Mesenteric fat pad (tissue), 1 donor: ENCODE measurements around the gene STK40. TPM values are rescaled to one million over a fixed set of nuclear protein-coding genes. Genes with fewer than 3 reads are reported as not detected.

Experiments
- DNase-seq: peaks from one replicate; pipeline ENCODE4 v3.0.0-alpha.2; 2020; ENCODE audit warnings: low spot score
- total RNA-seq: library from RNA; stranded (reverse); fragmentation: NEBNext Ultra II Directional; extraction: Animal tissue kit (Norgen Biotek cat#: 25700); gene quantifications from one replicate; pipeline ENCODE4 v1.2.1, GENCODE V29; 2021
- donor health status: DM: yes; HTN: yes; CAD: no.

STK40 gene
- total RNA-seq, 1 donor from 2014 or later: 84.0 TPM

GRCh38 chr1:36398370-36398977 lies 12.8 kb upstream of the STK40 start:
- no peak for DNase-seq

GRCh38 chr1:36397378-36398230 lies 11.9 kb upstream of the STK40 start, which contains the start of gene LSM10:
LSM10 (minus strand) TSS chr1:36397908; CDS start chr1:36394129, 3,779 bp downstream.
- peak; percentile 98 for DNase-seq

GRCh38 chr1:36397083-36397377 lies 11.3 kb upstream of the STK40 start:
- no peak for DNase-seq

GRCh38 chr1:36396359-36396758 lies 10.6 kb upstream of the STK40 start:
- no peak for DNase-seq

- no peak for DNase-seq
Measured at GRCh38 chr1:36393686-36394085, 8.0 kb upstream of the STK40 start.

GRCh38 chr1:36392836-36393235 lies 7.1 kb upstream of the STK40 start:
- no peak for DNase-seq

- DNase-seq: no peak
Measured at GRCh38 chr1:36391271-36391670, 5.5 kb upstream of the STK40 start.

GRCh38 chr1:36390411-36390810 lies 4.7 kb upstream of the STK40 start:
- DNase-seq: no peak

- DNase-seq: no peak
Measured at GRCh38 chr1:36389999-36390398, 4.3 kb upstream of the STK40 start.

- DNase-seq: no peak
Measured at GRCh38 chr1:36389261-36389660, 3.5 kb upstream of the STK40 start.

- DNase-seq: no peak
Measured at GRCh38 chr1:36387141-36387949, 1.6 kb upstream of the STK40 start.

GRCh38 chr1:36386265-36387140 lies 779 bp upstream of the STK40 start:
- peak; percentile 94 for DNase-seq

GRCh38 chr1:36384542-36385409 lies 948 bp downstream of the STK40 start:
- DNase-seq: no peak

- DNase-seq: no peak
Measured at GRCh38 chr1:36383240-36383639, 2.5 kb downstream of the STK40 start.

GRCh38 chr1:36382669-36383068 lies 3.1 kb downstream of the STK40 start:
- DNase-seq: no peak

GRCh38 chr1:36382231-36382630 lies 3.5 kb downstream of the STK40 start:
- no peak for DNase-seq

GRCh38 chr1:36381405-36381804 lies 4.3 kb downstream of the STK40 start:
- no peak for DNase-seq

GRCh38 chr1:36380782-36381181 lies 4.9 kb downstream of the STK40 start:
- DNase-seq: no peak

- no peak for DNase-seq
Measured at GRCh38 chr1:36380143-36380619, 5.5 kb downstream of the STK40 start.
